CD14-positive monocyte (primary cell): ENCODE data around the gene TMTC2. TPM values are rescaled to one million over a fixed set of nuclear protein-coding genes. Genes with fewer than 3 reads are reported as not detected.
A peak's percentile ranks its signal among the peaks of the same experiment; 100 is the strongest.

Experiments
- DNase-seq, 3 donors: peaks; one replicate each; pipeline ENCODE4 v3.0.0-alpha.2; 2011 to 2022
- H2AFZ ChIP-seq: 2 replicates; pipeline ENCODE4 v1.6.0; 2012; ENCODE audit warnings: mild to moderate bottlenecking, low read depth, low read length, inconsistent platforms; ENCODE audit not compliant: insufficient read depth, poor library complexity, severe bottlenecking
- H3K27ac ChIP-seq, 2 donors: 1 replicate in 1 of 2; 2 replicates in 1 of 2; pipeline ENCODE4 v1.5.1; 2012 to 2013; ENCODE audit warnings: low read length in 2 of 2, control low read depth in 1 of 2, inconsistent platforms in 1 of 2, low read depth in 1 of 2, mild to moderate bottlenecking in 1 of 2
- H3K27me3 ChIP-seq, 2 donors: one replicate each; pipeline versions ENCODE4 v1.6.0 to v1.6.1; 2011 to 2013; ENCODE audit warnings: low read length in 2 of 2; ENCODE audit not compliant: control insufficient read depth in 2 of 2, insufficient read depth in 2 of 2
- H3K36me3 ChIP-seq, 2 donors: replicated peaks in 1 of 2; 1 replicate in 1 of 2; 2 replicates in 1 of 2; pipeline versions ENCODE4 v1.5.1 to v1.6.1; 2012 to 2013; ENCODE audit warnings: low read length in 2 of 2, control low read depth in 1 of 2, inconsistent platforms in 1 of 2, mild to moderate bottlenecking in 1 of 2; ENCODE audit not compliant: insufficient read depth in 2 of 2, control insufficient read depth in 1 of 2
- H3K4me1 ChIP-seq, 2 donors: 1 replicate in 1 of 2; 2 replicates in 1 of 2; pipeline versions ENCODE4 v1.5.1 to v1.6.1; 2012 to 2013; ENCODE audit warnings: low read length in 2 of 2, control low read depth in 1 of 2, inconsistent platforms in 1 of 2, mild to moderate bottlenecking in 1 of 2, moderate library complexity in 1 of 2; ENCODE audit not compliant: insufficient read depth in 2 of 2, control insufficient read depth in 1 of 2
- H3K4me2 ChIP-seq: replicated peaks from 2 replicates; pipeline ENCODE3; 2012; ENCODE audit warnings: low read length, moderate library complexity, mild to moderate bottlenecking; ENCODE audit not compliant: poor library complexity, severe bottlenecking; ENCODE audit errors: extremely low read depth
- H3K4me3 ChIP-seq, 3 experiments: fragments of 200-600 bp in 1 of 3; sonication (generic) in 1 of 3; replicated peaks in 1 of 3; 1 replicate in 2 of 3; 2 replicates in 1 of 3; pipeline ENCODE4 v1.5.1; 2011 to 2013; ENCODE audit warnings: low read length in 3 of 3, mild to moderate bottlenecking in 3 of 3, control low read depth in 2 of 3, low read depth in 2 of 3, inconsistent platforms in 1 of 3, moderate library complexity in 1 of 3
- H3K79me2 ChIP-seq: 2 replicates; pipeline ENCODE4 v1.6.0; 2012; ENCODE audit warnings: mild to moderate bottlenecking, control low read depth, inconsistent platforms, low read length, moderate library complexity; ENCODE audit not compliant: insufficient read depth
- H3K9ac ChIP-seq: 2 replicates; pipeline ENCODE4 v1.6.0; 2017; ENCODE audit warnings: low read length, mild to moderate bottlenecking; ENCODE audit not compliant: insufficient read depth, poor library complexity, severe bottlenecking
- H3K9me3 ChIP-seq, 2 donors: replicated peaks in 1 of 2; 1 replicate in 1 of 2; 2 replicates in 1 of 2; pipeline versions ENCODE4 v1.5.1 to v1.6.1; 2012 to 2013; ENCODE audit warnings: low read length in 2 of 2, control low read depth in 1 of 2; ENCODE audit not compliant: control insufficient read depth in 1 of 2, insufficient read depth in 1 of 2
- H4K20me1 ChIP-seq: 2 replicates; pipeline ENCODE4 v1.6.0; 2012; ENCODE audit warnings: mild to moderate bottlenecking, low read length, control low read depth, moderate library complexity; ENCODE audit not compliant: insufficient read depth
- H3K27ac Mint-ChIP-seq, 7 donors: one replicate each; pipeline ENCODE4 v1.8.0; 2020; ENCODE audit warnings: mild to moderate bottlenecking in 7 of 7, mixed read lengths in 7 of 7, moderate library complexity in 6 of 7, inconsistent platforms in 2 of 7
- H3K27me3 Mint-ChIP-seq, 3 donors: one replicate each; pipeline ENCODE4 v1.8.0; 2021 to 2022; ENCODE audit warnings: low read depth in 3 of 3, mild to moderate bottlenecking in 3 of 3, mixed read lengths in 3 of 3, moderate library complexity in 3 of 3, inconsistent platforms in 1 of 3
- H3K36me3 Mint-ChIP-seq, 2 donors: one replicate each; pipeline ENCODE4 v1.8.0; 2020; ENCODE audit warnings: mixed read lengths in 2 of 2, inconsistent platforms in 1 of 2, mild to moderate bottlenecking in 1 of 2
- H3K4me1 Mint-ChIP-seq: one replicate; pipeline ENCODE4 v1.8.0; 2020; ENCODE audit warnings: mild to moderate bottlenecking, mixed read lengths
- H3K4me3 Mint-ChIP-seq, 2 donors: one replicate each; pipeline ENCODE4 v1.8.0; 2020; ENCODE audit warnings: mild to moderate bottlenecking in 2 of 2, mixed read lengths in 2 of 2, moderate library complexity in 1 of 2
- H3K9me3 Mint-ChIP-seq, 7 donors: one replicate each; pipeline ENCODE4 v1.8.0; 2020 to 2022; ENCODE audit warnings: mixed read lengths in 7 of 7, mild to moderate bottlenecking in 6 of 7, moderate library complexity in 6 of 7, inconsistent platforms in 2 of 7
- CTCF ChIP-seq: fragments of 200-600 bp; IDR thresholded peaks from one replicate; pipeline ENCODE4 v1.8.0; 2022; ENCODE audit warnings: antibody characterized with exemption, mild to moderate bottlenecking
- WGBS: methylation state at CpG from one replicate; pipeline ENCODE4 v1.1.5; 2013; ENCODE audit warnings: missing lambda C conversion rate; ENCODE audit not compliant: insufficient coverage; 5-methylcytosine and 5-hydroxymethylcytosine counted together
- intact Hi-C, 2 donors: fragments of 100-400 bp; cut with micrococcal nuclease; formaldehyde crosslinking; loops; one replicate each; pipeline versions ENCODE4 v1.15.0 to v1.15.1; 2023
- polyA plus RNA-seq, 3 donors: library from polyadenylated mRNA; depleted of rRNA in 1 of 3; unstranded in 2 of 3; stranded (reverse) in 1 of 3; fragments of 300-500 nt in 2 of 3; fragments of >200 nt in 1 of 3; fragmentation: Illumina TruSeq in 2 of 3; gene quantifications; 1 replicate in 2 of 3; 2 replicates in 1 of 3; pipeline ENCODE4 v1.2.3, GENCODE V29; 2012 to 2021

TMTC2 gene
- polyA plus RNA-seq, 3 donors: 2.5 to 15.7 (median 3.3) TPM

GRCh38 chr12:82896277-82896676 is 209.6 kb downstream of the TMTC2 start:
- intact Hi-C loops: no loop called here
- H3K36me3 ChIP-seq: peaks cover 9 to 25% of the 10 kb centered on the region in 2 donors
- TF ChIP-seq CTCF: no peak
- no peak overlapping the region for H3K4me3 ChIP-seq
- H3K27ac ChIP-seq: no peak overlapping the region
- H3K27me3 ChIP-seq: no peaks in the 10 kb centered on the region
- 94% methylated on average over 3 of the region's 7 CpGs for WGBS
- peaks cover 6% of the 10 kb centered on the region for H4K20me1 ChIP-seq
- H3K4me2 ChIP-seq: no peak overlapping the region
- peaks cover 18 to 37% of the 10 kb centered on the region in 2 donors for H3K36me3 Mint-ChIP-seq
- H3K9me3 ChIP-seq: no peaks in the 10 kb centered on the region
- peaks cover 0 to 2% (median 0%) of the 10 kb centered on the region in 3 donors for H3K27me3 Mint-ChIP-seq
- no peak overlapping the region for H3K4me3 Mint-ChIP-seq
- peaks cover 3% of the 10 kb centered on the region for H3K79me2 ChIP-seq
- H3K4me1 ChIP-seq: peaks cover 13 to 25% of the 10 kb centered on the region in 2 donors
- peaks cover 0 to 2% (median 0%) of the 10 kb centered on the region in 7 donors for H3K9me3 Mint-ChIP-seq
- DNase-seq: no peak
- H2AFZ ChIP-seq: no peak overlapping the region
- H3K9ac ChIP-seq: no peak overlapping the region
- H3K27ac Mint-ChIP-seq: peak overlapping the region in 2 of 7 donors; percentile 3 to 11
- H3K4me1 Mint-ChIP-seq: peaks cover 22% of the 10 kb centered on the region

- peaks cover 0 to 2% (median 0%) of the 10 kb centered on the region in 7 donors for H3K9me3 Mint-ChIP-seq
- Histone ChIP-seq H3K4me3 (no peak overlapping the region), H3K9me3 (no peaks in the 10 kb centered on the region), H3K27ac (no peak overlapping the region), H3K27me3 (no peaks in the 10 kb centered on the region), H3K4me1 (peaks cover 10 to 22% of the 10 kb centered on the region in 2 donors), H3K36me3 (peaks cover 9 to 32% of the 10 kb centered on the region in 2 donors), H2AFZ (no peak overlapping the region), H4K20me1 (peaks cover 6% of the 10 kb centered on the region), H3K4me2 (no peak overlapping the region), H3K79me2 (no peaks in the 10 kb centered on the region), H3K9ac (no peak overlapping the region)
- WGBS: no CpG with 5 or more reads among the region's 3 CpGs
- DNase-seq: no peak
- no peak overlapping the region for H3K4me3 Mint-ChIP-seq
- peaks cover 24 to 42% of the 10 kb centered on the region in 2 donors for H3K36me3 Mint-ChIP-seq
- peaks cover 21% of the 10 kb centered on the region for H3K4me1 Mint-ChIP-seq
- peaks cover 0 to 2% (median 0%) of the 10 kb centered on the region in 3 donors for H3K27me3 Mint-ChIP-seq
- no peak for TF ChIP-seq CTCF
- intact Hi-C loops: no loop called here
- no peak overlapping the region for H3K27ac Mint-ChIP-seq
Measured at GRCh38 chr12:82896979-82897378, 210.3 kb downstream of the TMTC2 start.
